AG04449 (cell line): ENCODE measurements around the gene TOMM6.

Experiments used
- CTCF ChIA-PET: fragments of 350-600 bp; formaldehyde crosslinking; extraction: SDS; loops from one replicate; lab custom pipeline; 2021; ENCODE audit warnings: antibody characterized with exemption; lab: Yijun Ruan, JAX
- POLR2A ChIA-PET: fragments of 400-600, 350-600 bp; formaldehyde crosslinking; extraction: SDS; loops from one replicate; lab custom pipeline; 2020; ENCODE audit warnings: antibody characterized with exemption, inconsistent platforms; lab: Yijun Ruan, JAX
- DNase-seq: peaks from one replicate; pipeline ENCODE4 v3.0.0-alpha.2; 2010; ENCODE audit warnings: low read depth, low spot score
- H3K4me3 ChIP-seq: 2 replicates; pipeline ENCODE4 v1.5.1; 2011; ENCODE audit warnings: low read depth, mild to moderate bottlenecking, control low read depth, low read length
- TF ChIP-seq, protein P1 (sequence below): IDR thresholded peaks from one replicate; pipeline ENCODE4 v1.5.1; 2011; ENCODE audit warnings: mild to moderate bottlenecking, moderate library complexity, low read length, control low read depth, inconsistent platforms; ENCODE audit not compliant: insufficient read depth; ENCODE audit errors: missing control alignments

Gene TOMM6

DNA sequence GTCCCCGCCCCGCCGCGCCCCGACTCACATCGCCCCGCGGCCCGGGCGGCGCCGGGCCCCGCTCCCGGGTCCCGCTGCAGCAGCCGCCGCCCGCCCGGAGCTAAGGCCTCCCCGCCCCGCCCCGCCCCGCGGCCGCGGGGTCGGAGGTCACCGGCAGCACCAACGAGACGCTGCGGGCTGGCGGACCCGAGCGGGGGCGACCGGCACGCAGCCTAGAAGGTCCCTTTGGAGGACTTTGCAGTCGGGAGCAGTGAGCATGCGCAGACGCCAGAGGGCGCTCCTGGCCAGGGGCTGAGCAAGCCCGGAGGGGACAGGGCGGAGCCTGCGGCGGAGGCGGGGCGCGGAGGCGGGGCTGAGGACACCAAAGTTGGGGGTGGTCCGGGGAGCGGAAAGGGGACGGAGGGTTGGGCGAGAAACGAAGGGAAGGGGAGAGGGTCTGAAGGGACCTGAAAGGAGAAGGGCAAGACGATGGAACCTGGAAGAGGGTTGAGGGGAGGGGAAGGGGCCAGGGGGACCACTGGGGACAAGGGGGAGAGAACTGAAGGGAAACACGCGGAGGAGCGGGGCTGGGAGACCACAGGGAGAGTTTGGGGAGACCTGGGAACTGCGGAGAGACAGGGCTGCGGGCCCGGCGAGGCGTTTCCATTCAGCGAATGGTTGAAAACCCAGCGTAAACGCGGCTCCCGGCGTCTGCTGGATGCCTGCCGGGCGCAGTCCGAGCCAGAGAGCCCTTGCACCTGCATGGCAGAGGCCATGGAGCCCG is 7.5 kb upstream of the TOMM6 start, which contains the start of gene FRS3:
TSS of gene FRS3 (minus strand) at position 113 of the 763 bp plus-strand sequence. CDS start 2,913 bp downstream, outside the sequence.
- CTCF ChIA-PET, result interaction anchor here (1.3 to 19.1 kb wide), 3 partner anchors 11 to 409 kb away, joined by 3 to 514 read pairs (median 6); partner anchors contain the start of gene TAF8
- TF ChIP-seq, protein P1, sequence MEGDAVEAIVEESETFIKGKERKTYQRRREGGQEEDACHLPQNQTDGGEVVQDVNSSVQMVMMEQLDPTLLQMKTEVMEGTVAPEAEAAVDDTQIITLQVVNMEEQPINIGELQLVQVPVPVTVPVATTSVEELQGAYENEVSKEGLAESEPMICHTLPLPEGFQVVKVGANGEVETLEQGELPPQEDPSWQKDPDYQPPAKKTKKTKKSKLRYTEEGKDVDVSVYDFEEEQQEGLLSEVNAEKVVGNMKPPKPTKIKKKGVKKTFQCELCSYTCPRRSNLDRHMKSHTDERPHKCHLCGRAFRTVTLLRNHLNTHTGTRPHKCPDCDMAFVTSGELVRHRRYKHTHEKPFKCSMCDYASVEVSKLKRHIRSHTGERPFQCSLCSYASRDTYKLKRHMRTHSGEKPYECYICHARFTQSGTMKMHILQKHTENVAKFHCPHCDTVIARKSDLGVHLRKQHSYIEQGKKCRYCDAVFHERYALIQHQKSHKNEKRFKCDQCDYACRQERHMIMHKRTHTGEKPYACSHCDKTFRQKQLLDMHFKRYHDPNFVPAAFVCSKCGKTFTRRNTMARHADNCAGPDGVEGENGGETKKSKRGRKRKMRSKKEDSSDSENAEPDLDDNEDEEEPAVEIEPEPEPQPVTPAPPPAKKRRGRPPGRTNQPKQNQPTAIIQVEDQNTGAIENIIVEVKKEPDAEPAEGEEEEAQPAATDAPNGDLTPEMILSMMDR, result peak; percentile 99
- peak; percentile 31 for DNase-seq
- H3K4me3 ChIP-seq, result peak within 1 kb of the TSS; percentile 73
- POLR2A ChIA-PET, result no interaction called here

DNA sequence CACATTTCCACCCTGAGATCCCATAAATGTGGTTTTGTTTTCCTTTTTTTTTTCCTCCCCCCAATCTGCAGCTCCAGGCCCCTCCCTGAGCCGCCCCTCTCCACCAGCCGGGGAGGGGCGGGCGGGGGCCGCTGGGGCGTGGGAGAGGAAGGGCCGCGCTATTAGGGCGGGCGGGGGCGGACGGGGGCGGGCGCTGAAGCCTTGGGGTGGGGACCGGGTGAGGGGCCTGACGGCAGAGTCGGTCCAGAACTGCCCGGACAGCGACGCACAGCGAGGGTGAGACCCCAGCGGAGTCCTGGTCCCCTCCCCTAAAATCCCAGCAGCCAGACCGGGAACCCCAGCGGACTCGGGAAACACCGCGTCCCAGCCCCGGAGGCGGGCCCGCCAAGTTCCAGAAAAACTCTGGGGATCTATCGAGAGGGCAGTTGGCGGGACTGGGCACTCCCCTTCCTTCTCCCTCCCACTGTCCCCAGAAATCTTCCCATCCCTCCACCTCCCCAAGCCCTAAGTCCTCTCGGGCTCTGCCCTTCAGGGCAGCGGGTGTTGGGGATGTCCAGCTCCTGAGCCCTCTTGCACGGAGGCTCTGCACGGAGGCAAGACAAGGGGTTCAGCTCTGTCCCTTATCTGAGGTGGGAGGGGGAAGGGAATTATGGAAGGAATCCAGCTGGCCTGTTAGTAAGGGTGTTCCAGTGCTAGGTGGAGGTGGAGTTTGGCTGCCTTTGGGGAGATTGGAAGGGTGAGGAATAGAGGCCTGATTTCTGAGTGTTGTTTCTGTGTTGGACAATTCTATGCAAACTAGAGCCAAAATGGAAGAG is 6.7 kb upstream of the TOMM6 start, which contains the start of gene PRICKLE4:
TSS of gene PRICKLE4 (plus strand) at position 232 of the 815 bp plus-strand sequence. CDS start 2,692 bp downstream, outside the sequence.
- POLR2A ChIA-PET, result interaction anchor here (0.7 kb wide), 1 partner anchor 268 kb away, joined by 3 read pairs; no protein-coding TSS in a partner anchor
- TF ChIP-seq, protein P1, result no peak
- peak within 1 kb of the TSS; percentile 73 for H3K4me3 ChIP-seq
- no peak for DNase-seq
- CTCF ChIA-PET, result interaction anchor here (0.8 to 19.1 kb wide), 8 partner anchors 8 to 412 kb away, joined by 3 to 514 read pairs (median 4); partner anchors contain the start of gene TAF8

DNA sequence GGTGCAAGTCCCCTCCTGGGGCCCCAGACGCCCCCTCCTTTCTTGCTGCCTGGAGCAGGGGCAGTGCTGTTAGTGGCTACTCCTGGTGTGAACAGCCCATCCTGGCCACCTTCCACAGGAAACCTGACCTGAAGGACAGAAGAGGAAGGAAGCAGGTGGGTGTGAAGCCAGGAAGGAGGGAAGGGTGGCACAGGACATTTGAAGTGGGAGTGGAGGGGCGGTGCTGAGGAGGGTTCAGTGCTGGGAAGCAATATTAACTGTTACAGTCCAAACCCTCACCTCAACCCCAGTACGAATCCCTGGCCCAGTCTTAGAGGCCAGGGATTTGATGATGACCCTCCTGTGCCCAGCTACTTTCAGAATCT is 6.1 kb upstream of the TOMM6 start:
- no peak overlapping the region for H3K4me3 ChIP-seq

DNA sequence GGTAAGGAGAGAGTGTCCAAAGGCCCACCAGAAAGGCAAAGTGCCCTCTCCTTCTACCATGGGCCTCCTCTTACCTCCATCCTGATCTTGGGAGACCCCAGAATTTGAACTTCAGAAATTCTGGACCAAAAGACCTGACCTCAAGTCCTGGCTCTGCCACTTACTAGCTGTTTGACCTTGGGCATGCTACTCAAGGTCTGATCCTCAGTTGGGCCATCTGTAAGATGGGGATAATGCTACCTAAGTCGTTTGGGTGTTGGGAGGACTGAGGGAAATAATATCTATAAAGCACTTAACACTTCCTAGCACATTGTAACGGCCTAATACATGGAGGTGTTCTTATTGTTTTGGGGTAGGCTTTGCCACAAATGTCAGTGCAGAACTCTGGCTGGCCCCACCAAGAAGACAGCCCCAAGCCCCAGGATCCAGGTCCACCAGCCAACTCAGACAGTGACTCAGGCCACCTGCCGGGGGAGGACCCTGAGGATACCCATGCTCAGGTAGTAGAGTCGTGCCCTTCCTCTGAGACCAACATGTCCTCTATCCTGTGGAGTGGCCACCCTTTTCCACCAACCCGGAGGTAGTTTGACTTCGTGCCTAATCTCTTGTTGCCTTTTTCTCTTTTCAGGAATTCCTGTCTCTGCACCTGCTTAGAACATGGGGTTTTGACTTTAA is 4.3 kb upstream of the TOMM6 start:
- no peak for DNase-seq
- CTCF ChIA-PET, result interaction anchor here (0.8 to 19.1 kb wide), 11 partner anchors 8 to 415 kb away, joined by 3 to 514 read pairs (median 48); partner anchors contain the start of genes BYSL, CCND3, MED20 and TAF8
- TF ChIP-seq, protein P1, result no peak
- no peak overlapping the region for H3K4me3 ChIP-seq
- POLR2A ChIA-PET, result interaction anchor here (0.8 kb wide), 1 partner anchor 138 kb away, joined by 3 read pairs; the partner anchor contains the start of genes BYSL and MED20

More for the DNA sequence above, 6.1 kb upstream of the TOMM6 start:
- ChIA-PET CTCF (interaction anchor here (0.8 to 19.1 kb wide), 9 partner anchors 9 to 413 kb away, joined by 3 to 514 read pairs (median 4); partner anchors contain the start of genes BYSL, MED20 and TAF8), POLR2A (interaction anchor here (0.7 kb wide), 1 partner anchor 267 kb away, joined by 3 read pairs; no protein-coding TSS in a partner anchor)
- TF ChIP-seq, protein P1, result no peak
- DNase-seq, result no peak

DNA sequence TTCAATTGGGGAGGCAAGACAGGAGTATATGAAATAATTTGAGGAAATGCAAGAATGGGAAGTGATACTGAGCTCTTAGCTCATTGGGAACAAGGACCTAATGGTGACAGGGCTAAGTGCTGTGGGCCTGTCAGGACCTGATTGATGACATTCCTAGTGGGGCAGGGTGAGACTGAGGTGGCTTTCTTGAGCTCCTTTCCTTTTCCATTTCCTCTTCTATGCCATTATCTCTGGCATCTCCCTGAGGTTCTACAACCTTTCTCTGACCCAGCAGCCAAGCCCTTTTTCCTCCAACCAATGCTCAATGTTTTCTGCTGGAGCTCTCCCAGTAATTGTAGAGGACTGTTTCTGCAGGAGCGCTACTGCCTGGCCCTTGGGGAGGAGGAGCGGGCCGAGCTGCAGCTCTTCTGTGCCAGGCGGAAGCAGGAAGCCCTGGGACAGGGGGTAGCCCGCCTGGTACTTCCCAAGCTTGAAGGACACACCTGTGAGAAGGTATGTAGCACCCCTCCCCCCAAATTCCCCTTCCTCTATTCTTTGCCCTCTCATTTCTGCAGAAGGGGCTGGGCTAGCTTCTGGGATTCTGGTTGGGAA is 2.8 kb upstream of the TOMM6 start:
- CTCF ChIA-PET, result interaction anchor here (0.7 to 19.1 kb wide), 12 partner anchors 9 to 430 kb away, joined by 3 to 514 read pairs (median 68); partner anchors contain the start of genes BYSL, CCND3, MED20 and TAF8
- POLR2A ChIA-PET, result no interaction called here
- no peak for DNase-seq

More for the DNA sequence above, 2.8 kb upstream of the TOMM6 start:
- TF ChIP-seq, protein P1, result no peak
- H3K4me3 ChIP-seq, result no peak overlapping the region
